OCI-LY3 (cell line): ENCODE measurements around the gene HSPG2.

Experiments used
- H2AFZ ChIP-seq: fragments of 200-600, 300-600 bp; shearing (Covaris generic); 2 replicates; pipeline ENCODE4 v1.6.0; 2014; ENCODE audit warnings: antibody characterized with exemption, low read depth, low read length
- H3K27ac ChIP-seq: fragments of 200-600, 300-600 bp; sonication (generic); 2 replicates; pipeline ENCODE4 v1.5.1; 2014; ENCODE audit warnings: mild to moderate bottlenecking, low read length, moderate library complexity, mixed read lengths
- H3K27me3 ChIP-seq: fragments of 200-600, 300-600 bp; sonication (generic); 2 replicates; pipeline ENCODE4 v1.6.1; 2014; ENCODE audit warnings: low read depth, low read length, mixed read lengths
- H3K36me3 ChIP-seq: fragments of 200-600, 300-600 bp; sonication (generic); replicated peaks from 2 replicates; pipeline ENCODE3; 2014; ENCODE audit warnings: low read depth, low read length, mixed read lengths
- H3K4me1 ChIP-seq: fragments of 300-600, 200-600 bp; sonication (generic); 2 replicates; pipeline ENCODE4 v1.6.1; 2014; ENCODE audit warnings: low read length, mixed read lengths
- H3K4me2 ChIP-seq: fragments of 200-600, 300-600 bp; sonication (generic); 2 replicates; pipeline ENCODE4 v1.6.1; 2014; ENCODE audit warnings: low read length, mixed read lengths
- H3K4me3 ChIP-seq: fragments of 300-600, 200-600 bp; sonication (generic); 2 replicates; pipeline ENCODE4 v1.5.1; 2014; ENCODE audit warnings: antibody characterized with exemption, mild to moderate bottlenecking, low read length, moderate library complexity
- H3K79me2 ChIP-seq: fragments of 300-600, 200-600 bp; shearing (Covaris generic); 2 replicates; pipeline ENCODE4 v1.6.1; 2014; ENCODE audit warnings: mild to moderate bottlenecking, low read length, mixed read lengths
- H3K9ac ChIP-seq: fragments of 300-600, 200-600 bp; shearing (Covaris generic); 2 replicates; pipeline ENCODE4 v1.6.0; 2014; ENCODE audit warnings: mild to moderate bottlenecking, low read length, moderate library complexity
- H3K9me3 ChIP-seq: fragments of 200-600, 300-600 bp; shearing (Covaris generic); 2 replicates; pipeline ENCODE4 v1.6.1; 2014; ENCODE audit warnings: low read length, mixed read lengths; ENCODE audit not compliant: insufficient read depth
- H4K20me1 ChIP-seq: fragments of 200-600, 300-600 bp; sonication (generic); 2 replicates; pipeline ENCODE4 v1.6.1; 2016; ENCODE audit warnings: low read length, mixed read lengths; ENCODE audit not compliant: insufficient read depth
- EZH2phosphoT487 ChIP-seq: fragments of 200-600 bp; shearing (Covaris generic); IDR thresholded peaks from 2 replicates; pipeline ENCODE4 v1.6.1; 2018; ENCODE audit warnings: antibody characterized with exemption, mixed run types, low read depth
- TF ChIP-seq, protein P1 (sequence below): fragments of 200-600, 300-600 bp; sonication (generic); IDR thresholded peaks from 2 replicates; pipeline ENCODE4 v1.5.1; 2014; ENCODE audit warnings: antibody characterized with exemption, low read length, low read depth

Gene HSPG2

DNA sequence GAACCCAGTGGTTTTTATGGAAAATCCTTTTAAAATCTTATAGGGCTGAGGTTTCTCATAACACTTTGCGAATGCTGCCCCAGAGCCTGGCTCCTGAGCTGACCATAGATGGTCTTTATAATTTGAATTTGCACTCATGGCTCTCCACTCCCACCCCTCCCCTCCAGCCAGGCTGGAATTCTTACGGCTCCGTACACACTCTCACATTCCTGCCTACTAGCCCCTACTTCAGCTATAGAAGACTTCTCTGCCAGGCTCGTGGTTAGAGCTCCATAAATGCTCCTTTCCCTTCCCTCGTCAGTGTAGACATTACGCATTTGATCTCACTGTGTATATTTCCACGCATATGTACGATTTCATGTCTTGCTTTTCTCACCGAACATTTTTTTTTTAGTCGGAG is 5.4 kb upstream of the HSPG2 start:
- H3K36me3 ChIP-seq, result no peaks in the 10 kb centered on the region
- H3K9me3 ChIP-seq, result no peaks in the 10 kb centered on the region
- no peaks in the 10 kb centered on the region for H3K4me1 ChIP-seq
- TF ChIP-seq, protein P1, sequence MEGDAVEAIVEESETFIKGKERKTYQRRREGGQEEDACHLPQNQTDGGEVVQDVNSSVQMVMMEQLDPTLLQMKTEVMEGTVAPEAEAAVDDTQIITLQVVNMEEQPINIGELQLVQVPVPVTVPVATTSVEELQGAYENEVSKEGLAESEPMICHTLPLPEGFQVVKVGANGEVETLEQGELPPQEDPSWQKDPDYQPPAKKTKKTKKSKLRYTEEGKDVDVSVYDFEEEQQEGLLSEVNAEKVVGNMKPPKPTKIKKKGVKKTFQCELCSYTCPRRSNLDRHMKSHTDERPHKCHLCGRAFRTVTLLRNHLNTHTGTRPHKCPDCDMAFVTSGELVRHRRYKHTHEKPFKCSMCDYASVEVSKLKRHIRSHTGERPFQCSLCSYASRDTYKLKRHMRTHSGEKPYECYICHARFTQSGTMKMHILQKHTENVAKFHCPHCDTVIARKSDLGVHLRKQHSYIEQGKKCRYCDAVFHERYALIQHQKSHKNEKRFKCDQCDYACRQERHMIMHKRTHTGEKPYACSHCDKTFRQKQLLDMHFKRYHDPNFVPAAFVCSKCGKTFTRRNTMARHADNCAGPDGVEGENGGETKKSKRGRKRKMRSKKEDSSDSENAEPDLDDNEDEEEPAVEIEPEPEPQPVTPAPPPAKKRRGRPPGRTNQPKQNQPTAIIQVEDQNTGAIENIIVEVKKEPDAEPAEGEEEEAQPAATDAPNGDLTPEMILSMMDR, result no peak
- TF ChIP-seq EZH2phosphoT487, result no peak
- H3K9ac ChIP-seq, result no peak overlapping the region
- H3K27me3 ChIP-seq, result no peaks in the 10 kb centered on the region
- H3K79me2 ChIP-seq, result no peaks in the 10 kb centered on the region
- H2AFZ ChIP-seq, result no peak overlapping the region
- no peak overlapping the region for H3K4me3 ChIP-seq
- H3K4me2 ChIP-seq, result no peak overlapping the region
- no peak overlapping the region for H3K27ac ChIP-seq
- H4K20me1 ChIP-seq, result no peaks in the 10 kb centered on the region

DNA sequence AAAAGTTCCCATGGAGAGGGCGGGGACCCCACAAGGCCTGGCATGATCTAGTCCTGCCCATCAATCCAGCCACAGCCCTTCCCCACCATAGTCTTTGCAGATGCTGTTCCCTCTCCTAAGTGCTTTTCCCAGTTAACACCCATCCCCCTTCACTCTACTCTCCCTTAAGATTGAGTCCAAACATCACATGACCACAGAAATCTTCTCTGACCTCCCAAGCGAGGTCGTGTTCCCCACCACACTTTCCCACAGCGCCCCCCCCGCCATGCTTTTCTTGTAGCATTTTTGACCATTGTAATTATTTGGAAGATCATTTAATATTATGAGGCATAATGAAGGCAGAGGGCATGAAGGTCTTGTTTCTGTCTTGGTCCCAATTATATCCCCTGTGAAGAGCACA is 4.3 kb upstream of the HSPG2 start:
- Histone ChIP-seq H3K4me3 (no peak overlapping the region), H3K9ac (no peak overlapping the region), H3K9me3 (no peaks in the 10 kb centered on the region), H3K36me3 (no peaks in the 10 kb centered on the region), H3K79me2 (no peaks in the 10 kb centered on the region), H2AFZ (no peak overlapping the region), H3K4me1 (no peaks in the 10 kb centered on the region), H3K27ac (no peak overlapping the region), H3K27me3 (no peaks in the 10 kb centered on the region), H3K4me2 (no peak overlapping the region), H4K20me1 (no peaks in the 10 kb centered on the region)
- TF ChIP-seq, protein P1, result no peak
- no peak for TF ChIP-seq EZH2phosphoT487

DNA sequence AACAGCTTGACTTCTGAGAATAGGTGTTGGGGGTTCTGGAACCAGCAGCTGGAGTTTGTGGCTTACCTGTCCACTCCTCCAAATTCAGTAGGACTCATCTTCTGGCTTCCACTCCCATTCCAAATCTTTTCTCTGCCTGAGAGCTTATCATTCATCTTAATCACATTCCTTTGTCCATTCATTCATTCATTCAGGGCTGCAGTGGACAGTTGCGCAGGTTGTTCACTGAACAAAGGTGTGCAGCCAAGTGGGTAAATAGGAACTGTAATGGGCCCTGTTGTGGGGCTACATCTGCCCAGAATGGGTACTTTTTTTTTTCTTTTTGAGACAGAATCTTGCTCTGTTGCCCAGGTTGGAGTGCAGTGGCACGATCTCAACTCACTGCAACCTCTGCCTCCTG is 3.4 kb upstream of the HSPG2 start:
- TF ChIP-seq, protein P1, result no peak
- TF ChIP-seq EZH2phosphoT487, result no peak
- Histone ChIP-seq H2AFZ (no peak overlapping the region), H3K36me3 (no peaks in the 10 kb centered on the region), H3K79me2 (no peaks in the 10 kb centered on the region), H3K4me3 (no peak overlapping the region), H3K9ac (no peak overlapping the region), H3K9me3 (no peaks in the 10 kb centered on the region), H3K4me1 (no peaks in the 10 kb centered on the region), H3K27ac (no peak overlapping the region), H3K4me2 (no peak overlapping the region), H4K20me1 (no peaks in the 10 kb centered on the region), H3K27me3 (no peaks in the 10 kb centered on the region)

DNA sequence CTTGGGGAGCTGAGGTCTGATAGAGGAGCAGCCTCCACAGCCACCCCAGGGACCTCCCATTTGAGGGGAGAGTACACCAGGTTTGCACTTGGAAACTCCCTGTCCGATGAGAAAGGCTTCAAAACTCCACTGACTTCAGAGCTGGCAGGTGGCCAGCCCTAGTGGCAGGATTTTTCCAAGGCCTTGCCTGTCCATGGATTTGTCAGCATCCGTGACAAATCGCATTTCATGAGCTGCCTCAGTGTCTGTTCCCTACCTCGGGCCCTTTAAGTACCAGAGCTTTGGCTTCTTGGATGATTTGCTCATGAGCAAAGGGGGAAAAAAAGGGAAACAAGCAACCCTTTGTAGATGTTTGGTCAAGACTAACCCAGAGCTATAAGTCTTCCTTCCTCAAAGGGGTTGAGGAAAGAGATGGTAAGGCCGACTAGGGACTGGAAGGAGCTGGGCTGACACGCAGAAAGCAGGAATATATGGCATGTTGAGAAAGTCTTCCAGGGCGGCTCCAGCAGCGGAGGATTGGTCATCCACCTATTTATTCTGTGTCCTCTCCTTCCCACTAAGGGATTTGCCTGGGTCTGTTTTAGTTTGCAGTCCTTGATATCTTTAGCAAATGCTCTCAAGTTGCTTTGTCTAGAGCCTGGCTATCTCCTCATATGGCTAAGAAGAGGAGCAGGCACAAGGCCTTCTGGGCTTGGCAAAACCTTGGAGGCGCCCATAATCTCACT is 2.7 kb upstream of the HSPG2 start:
- Histone ChIP-seq H3K4me1 (no peaks in the 10 kb centered on the region), H4K20me1 (no peaks in the 10 kb centered on the region), H3K9ac (no peak overlapping the region), H3K9me3 (no peaks in the 10 kb centered on the region), H3K27ac (no peak overlapping the region), H3K79me2 (no peaks in the 10 kb centered on the region), H3K27me3 (no peaks in the 10 kb centered on the region), H2AFZ (no peak overlapping the region), H3K4me2 (no peak overlapping the region), H3K4me3 (no peak overlapping the region), H3K36me3 (no peaks in the 10 kb centered on the region)
- no peak for TF ChIP-seq EZH2phosphoT487
- TF ChIP-seq, protein P1, result no peak
